ENCODE results near the gene THBD. TPM values are rescaled to one million over a fixed set of nuclear protein-coding genes. Genes with fewer than 3 reads are reported as not detected.

Gene THBD
- polyA plus RNA-seq, 3 donors = 7.4 to 194 (median 30.2) TPM

- intact Hi-C loops (cut with micrococcal nuclease) = no loop called here
- TF ChIP-seq, protein P1, sequence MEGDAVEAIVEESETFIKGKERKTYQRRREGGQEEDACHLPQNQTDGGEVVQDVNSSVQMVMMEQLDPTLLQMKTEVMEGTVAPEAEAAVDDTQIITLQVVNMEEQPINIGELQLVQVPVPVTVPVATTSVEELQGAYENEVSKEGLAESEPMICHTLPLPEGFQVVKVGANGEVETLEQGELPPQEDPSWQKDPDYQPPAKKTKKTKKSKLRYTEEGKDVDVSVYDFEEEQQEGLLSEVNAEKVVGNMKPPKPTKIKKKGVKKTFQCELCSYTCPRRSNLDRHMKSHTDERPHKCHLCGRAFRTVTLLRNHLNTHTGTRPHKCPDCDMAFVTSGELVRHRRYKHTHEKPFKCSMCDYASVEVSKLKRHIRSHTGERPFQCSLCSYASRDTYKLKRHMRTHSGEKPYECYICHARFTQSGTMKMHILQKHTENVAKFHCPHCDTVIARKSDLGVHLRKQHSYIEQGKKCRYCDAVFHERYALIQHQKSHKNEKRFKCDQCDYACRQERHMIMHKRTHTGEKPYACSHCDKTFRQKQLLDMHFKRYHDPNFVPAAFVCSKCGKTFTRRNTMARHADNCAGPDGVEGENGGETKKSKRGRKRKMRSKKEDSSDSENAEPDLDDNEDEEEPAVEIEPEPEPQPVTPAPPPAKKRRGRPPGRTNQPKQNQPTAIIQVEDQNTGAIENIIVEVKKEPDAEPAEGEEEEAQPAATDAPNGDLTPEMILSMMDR (IDR thresholded peaks at IDR 0.05) = no peak
- no peaks in the 10 kb centered on the region for H3K27me3 Mint-ChIP-seq (ENCODE audit: low read depth in 3 of 3)
- no peak overlapping the region for H3K4me3 Mint-ChIP-seq
- no peaks in the 10 kb centered on the region for H3K4me1 ChIP-seq (ENCODE audit: control insufficient read depth in 1 of 2, insufficient read depth in 2 of 2, low read length in 2 of 2)
- no peaks in the 10 kb centered on the region for H3K36me3 Mint-ChIP-seq
- H3K9me3 ChIP-seq (replicated peaks in 1 of 2; ENCODE audit: control insufficient read depth in 1 of 2, insufficient read depth in 1 of 2, low read length in 2 of 2) = no peaks in the 10 kb centered on the region
- H4K20me1 ChIP-seq (ENCODE audit: insufficient read depth, low read length) = no peaks in the 10 kb centered on the region
- no peak overlapping the region for H3K27ac ChIP-seq (ENCODE audit: low read depth in 1 of 2, low read length in 2 of 2)
- H3K27ac Mint-ChIP-seq = no peak overlapping the region
- peaks cover 9% of the 10 kb centered on the region for H3K4me1 Mint-ChIP-seq
- H3K9me3 Mint-ChIP-seq = no peaks in the 10 kb centered on the region
- H3K36me3 ChIP-seq (replicated peaks in 1 of 2; ENCODE audit: control insufficient read depth in 1 of 2, insufficient read depth in 2 of 2, low read length in 2 of 2) = no peaks in the 10 kb centered on the region
- no peak overlapping the region for H2AFZ ChIP-seq (ENCODE audit: insufficient read depth, low read depth, low read length, poor library complexity, severe bottlenecking)
- H3K79me2 ChIP-seq (ENCODE audit: insufficient read depth, low read length) = no peaks in the 10 kb centered on the region
- H3K4me2 ChIP-seq (replicated peaks; ENCODE audit: extremely low read depth, low read length, poor library complexity, severe bottlenecking) = no peak overlapping the region
- no peak for DNase-seq
- no peaks in the 10 kb centered on the region for H3K27me3 ChIP-seq (ENCODE audit: control insufficient read depth in 2 of 2, insufficient read depth in 2 of 2, low read length in 2 of 2)
- H3K4me3 ChIP-seq (replicated peaks in 1 of 3; ENCODE audit: low read depth in 2 of 3, low read length in 3 of 3) = no peak overlapping the region
- no peak overlapping the region for H3K9ac ChIP-seq (ENCODE audit: insufficient read depth, low read length, poor library complexity, severe bottlenecking)
- WGBS (ENCODE audit: insufficient coverage) = no CpG with 5 or more reads among the region's 3 CpGs
Measured at GRCh38 chr20:23007462-23007861, 42.0 kb downstream of the THBD start.

GRCh38 chr20:23005776-23006175 lies 43.7 kb downstream of the THBD start:
- no peaks in the 10 kb centered on the region for H3K4me1 ChIP-seq (ENCODE audit: control insufficient read depth in 1 of 2, insufficient read depth in 2 of 2, low read length in 2 of 2)

More at GRCh38 chr20:23005776-23006175, 43.7 kb downstream of the THBD start:
- H3K4me3 ChIP-seq (replicated peaks in 1 of 3; ENCODE audit: low read depth in 2 of 3, low read length in 3 of 3) = no peak overlapping the region
- H2AFZ ChIP-seq (ENCODE audit: insufficient read depth, low read depth, low read length, poor library complexity, severe bottlenecking) = no peak overlapping the region
- Mint-ChIP-seq H3K27ac (no peak overlapping the region), H3K9me3 (no peaks in the 10 kb centered on the region), H3K36me3 (no peaks in the 10 kb centered on the region), H3K4me3 (no peak overlapping the region), H3K27me3 (ENCODE audit: low read depth in 3 of 3) (peaks cover 0 to 4% (median 0%) of the 10 kb centered on the region in 3 donors), H3K4me1 (peaks cover 14% of the 10 kb centered on the region)
- intact Hi-C loops (cut with micrococcal nuclease) = no loop called here
- H3K27me3 ChIP-seq (ENCODE audit: control insufficient read depth in 2 of 2, insufficient read depth in 2 of 2, low read length in 2 of 2) = no peaks in the 10 kb centered on the region
- no peaks in the 10 kb centered on the region for H3K36me3 ChIP-seq (replicated peaks in 1 of 2; ENCODE audit: control insufficient read depth in 1 of 2, insufficient read depth in 2 of 2, low read length in 2 of 2)
- H3K9ac ChIP-seq (ENCODE audit: insufficient read depth, low read length, poor library complexity, severe bottlenecking) = no peak overlapping the region
- no peaks in the 10 kb centered on the region for H3K79me2 ChIP-seq (ENCODE audit: insufficient read depth, low read length)
- H3K4me2 ChIP-seq (replicated peaks; ENCODE audit: extremely low read depth, low read length, poor library complexity, severe bottlenecking) = no peak overlapping the region
- TF ChIP-seq, protein P1 (IDR thresholded peaks at IDR 0.05) = no peak
- H4K20me1 ChIP-seq (ENCODE audit: insufficient read depth, low read length) = no peaks in the 10 kb centered on the region
- no peaks in the 10 kb centered on the region for H3K9me3 ChIP-seq (replicated peaks in 1 of 2; ENCODE audit: control insufficient read depth in 1 of 2, insufficient read depth in 1 of 2, low read length in 2 of 2)
- no peak overlapping the region for H3K27ac ChIP-seq (ENCODE audit: low read depth in 1 of 2, low read length in 2 of 2)
- no peak for DNase-seq

All from CD14-positive monocyte (primary cell).